Esophagus muscularis mucosa (tissue), 4 donors: ENCODE results near the gene USP46.

ENCODE experiments used
- EP300 ChIP-seq: sonication (generic); formaldehyde crosslinking; IDR thresholded peaks from one replicate; pipeline ENCODE4 v1.6.1; 2017; ENCODE audit warnings: antibody characterized with exemption
- POLR2A ChIP-seq: fragments of 450-650 bp; IDR thresholded peaks from one replicate; pipeline ENCODE4 v1.6.1; 2017; ENCODE audit warnings: antibody characterized with exemption, moderate library complexity, mild to moderate bottlenecking, low read depth
- POLR2AphosphoS5 ChIP-seq, 2 donors: sonication (generic); formaldehyde crosslinking; IDR thresholded peaks; one replicate each; pipeline ENCODE4 v1.6.1; 2017; ENCODE audit warnings: antibody characterized with exemption in 2 of 2
- TF ChIP-seq, protein P1 (sequence below), 3 experiments: fragments of 200-600 bp in 2 of 3; fragments of 450-650 bp in 1 of 3; sonication (generic) in 2 of 3; IDR thresholded peaks; one replicate each; pipeline ENCODE4 v1.5.1; 2017 to 2019; ENCODE audit warnings: antibody characterized with exemption in 3 of 3, mild to moderate bottlenecking in 2 of 3, moderate library complexity in 1 of 3

- TF ChIP-seq POLR2A (no peak), EP300 (no peak), POLR2AphosphoS5 (IDR thresholded peaks at IDR 0.05) (no peak)
- TF ChIP-seq, protein P1, sequence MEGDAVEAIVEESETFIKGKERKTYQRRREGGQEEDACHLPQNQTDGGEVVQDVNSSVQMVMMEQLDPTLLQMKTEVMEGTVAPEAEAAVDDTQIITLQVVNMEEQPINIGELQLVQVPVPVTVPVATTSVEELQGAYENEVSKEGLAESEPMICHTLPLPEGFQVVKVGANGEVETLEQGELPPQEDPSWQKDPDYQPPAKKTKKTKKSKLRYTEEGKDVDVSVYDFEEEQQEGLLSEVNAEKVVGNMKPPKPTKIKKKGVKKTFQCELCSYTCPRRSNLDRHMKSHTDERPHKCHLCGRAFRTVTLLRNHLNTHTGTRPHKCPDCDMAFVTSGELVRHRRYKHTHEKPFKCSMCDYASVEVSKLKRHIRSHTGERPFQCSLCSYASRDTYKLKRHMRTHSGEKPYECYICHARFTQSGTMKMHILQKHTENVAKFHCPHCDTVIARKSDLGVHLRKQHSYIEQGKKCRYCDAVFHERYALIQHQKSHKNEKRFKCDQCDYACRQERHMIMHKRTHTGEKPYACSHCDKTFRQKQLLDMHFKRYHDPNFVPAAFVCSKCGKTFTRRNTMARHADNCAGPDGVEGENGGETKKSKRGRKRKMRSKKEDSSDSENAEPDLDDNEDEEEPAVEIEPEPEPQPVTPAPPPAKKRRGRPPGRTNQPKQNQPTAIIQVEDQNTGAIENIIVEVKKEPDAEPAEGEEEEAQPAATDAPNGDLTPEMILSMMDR (IDR thresholded peaks at IDR 0.05) = no peak
Measured at GRCh38 chr4:52643190-52643589, 15.9 kb downstream of the USP46 start.
